OCI-LY3 (cell line): ENCODE measurements around the gene DYNLT5.
"Not testable (repeated sequence)": the region's sequence is repeated elsewhere in the genome, so short reads cannot be mapped to it uniquely, and the experiment has no call there.

ENCODE experiments used
- H2AFZ ChIP-seq: fragments of 200-600, 300-600 bp; shearing (Covaris generic); 2 replicates; pipeline ENCODE4 v1.6.0; 2014; ENCODE audit warnings: antibody characterized with exemption, low read depth, low read length
- H3K27ac ChIP-seq: fragments of 200-600, 300-600 bp; sonication (generic); 2 replicates; pipeline ENCODE4 v1.5.1; 2014; ENCODE audit warnings: mild to moderate bottlenecking, low read length, moderate library complexity, mixed read lengths
- H3K27me3 ChIP-seq: fragments of 200-600, 300-600 bp; sonication (generic); 2 replicates; pipeline ENCODE4 v1.6.1; 2014; ENCODE audit warnings: low read depth, low read length, mixed read lengths
- H3K36me3 ChIP-seq: fragments of 200-600, 300-600 bp; sonication (generic); replicated peaks from 2 replicates; pipeline ENCODE3; 2014; ENCODE audit warnings: low read depth, low read length, mixed read lengths
- H3K4me1 ChIP-seq: fragments of 300-600, 200-600 bp; sonication (generic); 2 replicates; pipeline ENCODE4 v1.6.1; 2014; ENCODE audit warnings: low read length, mixed read lengths
- H3K4me2 ChIP-seq: fragments of 200-600, 300-600 bp; sonication (generic); 2 replicates; pipeline ENCODE4 v1.6.1; 2014; ENCODE audit warnings: low read length, mixed read lengths
- H3K4me3 ChIP-seq: fragments of 300-600, 200-600 bp; sonication (generic); 2 replicates; pipeline ENCODE4 v1.5.1; 2014; ENCODE audit warnings: antibody characterized with exemption, mild to moderate bottlenecking, low read length, moderate library complexity
- H3K79me2 ChIP-seq: fragments of 300-600, 200-600 bp; shearing (Covaris generic); 2 replicates; pipeline ENCODE4 v1.6.1; 2014; ENCODE audit warnings: mild to moderate bottlenecking, low read length, mixed read lengths
- H3K9ac ChIP-seq: fragments of 300-600, 200-600 bp; shearing (Covaris generic); 2 replicates; pipeline ENCODE4 v1.6.0; 2014; ENCODE audit warnings: mild to moderate bottlenecking, low read length, moderate library complexity
- H3K9me3 ChIP-seq: fragments of 200-600, 300-600 bp; shearing (Covaris generic); 2 replicates; pipeline ENCODE4 v1.6.1; 2014; ENCODE audit warnings: low read length, mixed read lengths; ENCODE audit not compliant: insufficient read depth
- H4K20me1 ChIP-seq: fragments of 200-600, 300-600 bp; sonication (generic); 2 replicates; pipeline ENCODE4 v1.6.1; 2016; ENCODE audit warnings: low read length, mixed read lengths; ENCODE audit not compliant: insufficient read depth
- EZH2phosphoT487 ChIP-seq: fragments of 200-600 bp; shearing (Covaris generic); IDR thresholded peaks from 2 replicates; pipeline ENCODE4 v1.6.1; 2018; ENCODE audit warnings: antibody characterized with exemption, mixed run types, low read depth
- TF ChIP-seq, protein P1 (sequence below): fragments of 200-600, 300-600 bp; sonication (generic); IDR thresholded peaks from 2 replicates; pipeline ENCODE4 v1.5.1; 2014; ENCODE audit warnings: antibody characterized with exemption, low read length, low read depth

Gene DYNLT5

GRCh38 chr1:66712839-66713238 is 39.4 kb upstream of the DYNLT5 start:
- Histone ChIP-seq H4K20me1 (no peaks in the 10 kb centered on the region), H2AFZ (no peak overlapping the region), H3K4me2 (no peak overlapping the region), H3K9ac (no peak overlapping the region), H3K27ac (no peak overlapping the region), H3K9me3 (no peaks in the 10 kb centered on the region), H3K4me3 (no peak overlapping the region), H3K36me3 (no peaks in the 10 kb centered on the region), H3K79me2 (no peaks in the 10 kb centered on the region), H3K27me3 (no peaks in the 10 kb centered on the region), H3K4me1 (no peaks in the 10 kb centered on the region)
- no peak for TF ChIP-seq EZH2phosphoT487
- TF ChIP-seq, protein P1, sequence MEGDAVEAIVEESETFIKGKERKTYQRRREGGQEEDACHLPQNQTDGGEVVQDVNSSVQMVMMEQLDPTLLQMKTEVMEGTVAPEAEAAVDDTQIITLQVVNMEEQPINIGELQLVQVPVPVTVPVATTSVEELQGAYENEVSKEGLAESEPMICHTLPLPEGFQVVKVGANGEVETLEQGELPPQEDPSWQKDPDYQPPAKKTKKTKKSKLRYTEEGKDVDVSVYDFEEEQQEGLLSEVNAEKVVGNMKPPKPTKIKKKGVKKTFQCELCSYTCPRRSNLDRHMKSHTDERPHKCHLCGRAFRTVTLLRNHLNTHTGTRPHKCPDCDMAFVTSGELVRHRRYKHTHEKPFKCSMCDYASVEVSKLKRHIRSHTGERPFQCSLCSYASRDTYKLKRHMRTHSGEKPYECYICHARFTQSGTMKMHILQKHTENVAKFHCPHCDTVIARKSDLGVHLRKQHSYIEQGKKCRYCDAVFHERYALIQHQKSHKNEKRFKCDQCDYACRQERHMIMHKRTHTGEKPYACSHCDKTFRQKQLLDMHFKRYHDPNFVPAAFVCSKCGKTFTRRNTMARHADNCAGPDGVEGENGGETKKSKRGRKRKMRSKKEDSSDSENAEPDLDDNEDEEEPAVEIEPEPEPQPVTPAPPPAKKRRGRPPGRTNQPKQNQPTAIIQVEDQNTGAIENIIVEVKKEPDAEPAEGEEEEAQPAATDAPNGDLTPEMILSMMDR = no peak

- no peak for TF ChIP-seq EZH2phosphoT487
- TF ChIP-seq, protein P1 = no peak
- Histone ChIP-seq H3K27me3 (no peaks in the 10 kb centered on the region), H3K9ac (no peak overlapping the region), H3K9me3 (no peaks in the 10 kb centered on the region), H4K20me1 (no peaks in the 10 kb centered on the region), H3K4me1 (peaks cover 6% of the 10 kb centered on the region; the same call in 1 of the 2 replicates), H3K4me3 (no peak overlapping the region), H3K27ac (no peak overlapping the region), H3K79me2 (no peaks in the 10 kb centered on the region), H3K4me2 (no peak overlapping the region), H3K36me3 (no peaks in the 10 kb centered on the region), H2AFZ (no peak overlapping the region)
These were observed 28.3 kb upstream of the DYNLT5 start for GRCh38 chr1:66723985-66724384.

DNA sequence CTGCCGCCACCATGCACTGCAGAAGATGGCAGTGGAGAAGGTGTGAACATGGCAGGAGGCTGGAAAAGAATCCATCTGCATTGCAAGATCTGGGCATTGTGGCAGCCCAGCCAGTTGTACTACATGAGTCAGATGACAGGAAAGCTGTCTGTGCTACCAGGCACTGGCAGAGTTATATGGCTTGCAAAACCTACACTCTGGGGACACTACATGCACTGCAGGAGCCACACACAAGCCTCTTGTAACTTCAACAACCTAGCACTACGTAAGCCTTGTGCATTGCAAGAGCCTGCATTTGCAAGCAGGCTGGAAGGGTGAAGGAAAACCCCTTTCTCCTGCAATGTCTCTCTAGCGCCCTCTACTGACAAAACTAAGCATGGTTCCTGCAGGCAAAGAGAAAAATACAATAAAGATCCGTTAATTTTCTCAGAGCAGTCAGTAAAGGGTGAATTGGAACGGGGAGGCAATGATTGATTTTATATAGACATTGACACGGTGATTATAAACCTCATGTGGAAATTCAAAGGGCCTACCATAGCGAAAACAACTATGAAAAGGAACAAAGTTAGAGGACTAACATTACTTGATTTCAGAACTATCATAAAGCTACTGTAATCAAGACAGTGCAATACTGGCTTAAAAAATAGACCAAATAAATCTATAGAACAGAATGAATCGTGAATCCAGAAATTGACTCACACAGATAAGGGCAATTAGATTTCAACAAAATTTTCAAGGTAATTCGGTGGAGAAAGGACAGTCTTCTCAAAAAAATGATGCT is 26.2 kb upstream of the DYNLT5 start:
- Histone ChIP-seq H3K79me2 (no peaks in the 10 kb centered on the region), H3K27ac (no peak overlapping the region), H3K4me1 (peaks cover 6% of the 10 kb centered on the region; the same call in 1 of the 2 replicates), H4K20me1 (no peaks in the 10 kb centered on the region), H3K27me3 (no peaks in the 10 kb centered on the region), H3K4me2 (peak overlapping the region; percentile 60), H3K36me3 (no peaks in the 10 kb centered on the region), H3K9me3 (no peaks in the 10 kb centered on the region), H3K9ac (no peak overlapping the region), H3K4me3 (no peak overlapping the region), H2AFZ (no peak overlapping the region)
- no peak for TF ChIP-seq EZH2phosphoT487
- TF ChIP-seq, protein P1 = peak; percentile 75

DNA sequence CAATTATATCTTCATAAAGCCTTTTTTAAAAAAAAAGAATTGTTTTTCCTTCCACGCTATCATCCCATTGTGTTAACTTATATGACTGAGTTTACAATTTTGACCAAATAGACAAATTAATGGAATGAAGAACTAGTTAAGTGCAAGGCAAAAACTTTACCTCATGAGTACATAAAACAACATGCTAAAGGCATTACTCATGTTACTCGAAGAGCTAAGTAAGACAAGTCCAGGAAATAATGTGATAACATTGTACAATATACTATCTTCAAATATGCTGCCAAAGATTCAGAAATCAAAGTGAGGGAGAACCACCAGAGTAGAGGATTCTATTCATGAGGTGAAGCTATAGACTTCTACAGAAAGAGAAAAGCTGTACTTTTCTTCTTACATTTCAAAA is 24.2 kb upstream of the DYNLT5 start:
- H3K36me3 ChIP-seq = no peaks in the 10 kb centered on the region
- no peaks in the 10 kb centered on the region for H3K27me3 ChIP-seq
- no peak overlapping the region for H3K4me3 ChIP-seq
- no peaks in the 10 kb centered on the region for H3K79me2 ChIP-seq
- H4K20me1 ChIP-seq = no peaks in the 10 kb centered on the region
- TF ChIP-seq, protein P1 = no peak
- TF ChIP-seq EZH2phosphoT487 = no peak
- no peak overlapping the region for H3K4me2 ChIP-seq
- H2AFZ ChIP-seq = no peak overlapping the region
- H3K27ac ChIP-seq = no peak overlapping the region
- H3K9me3 ChIP-seq = no peaks in the 10 kb centered on the region
- peaks cover 6% of the 10 kb centered on the region; the same call in 1 of the 2 replicates for H3K4me1 ChIP-seq
- no peak overlapping the region for H3K9ac ChIP-seq

- not testable (repeated sequence) for H3K27ac ChIP-seq, H3K9ac ChIP-seq, H2AFZ ChIP-seq, H3K36me3 ChIP-seq, H3K27me3 ChIP-seq, H3K4me2 ChIP-seq, H3K9me3 ChIP-seq, H4K20me1 ChIP-seq, H3K4me1 ChIP-seq, H3K79me2 ChIP-seq, H3K4me3 ChIP-seq
These were observed 23.5 kb upstream of the DYNLT5 start for GRCh38 chr1:66728716-66729115.
